NCI-H2107 treated with DMSO at 0.1 percent for 48 hours (cell line): ENCODE data around the gene PDE4A.
"Not testable (repeated sequence)": the region's sequence is repeated elsewhere in the genome, so short reads cannot be mapped to it uniquely, and the experiment has no call there.

Source experiments
- DNase-seq: peaks from one replicate; lab custom pipeline; 2025; ENCODE audit not compliant: unreplicated experiment; lab: John Stamatoyannopoulos, UW

Gene PDE4A

DNA sequence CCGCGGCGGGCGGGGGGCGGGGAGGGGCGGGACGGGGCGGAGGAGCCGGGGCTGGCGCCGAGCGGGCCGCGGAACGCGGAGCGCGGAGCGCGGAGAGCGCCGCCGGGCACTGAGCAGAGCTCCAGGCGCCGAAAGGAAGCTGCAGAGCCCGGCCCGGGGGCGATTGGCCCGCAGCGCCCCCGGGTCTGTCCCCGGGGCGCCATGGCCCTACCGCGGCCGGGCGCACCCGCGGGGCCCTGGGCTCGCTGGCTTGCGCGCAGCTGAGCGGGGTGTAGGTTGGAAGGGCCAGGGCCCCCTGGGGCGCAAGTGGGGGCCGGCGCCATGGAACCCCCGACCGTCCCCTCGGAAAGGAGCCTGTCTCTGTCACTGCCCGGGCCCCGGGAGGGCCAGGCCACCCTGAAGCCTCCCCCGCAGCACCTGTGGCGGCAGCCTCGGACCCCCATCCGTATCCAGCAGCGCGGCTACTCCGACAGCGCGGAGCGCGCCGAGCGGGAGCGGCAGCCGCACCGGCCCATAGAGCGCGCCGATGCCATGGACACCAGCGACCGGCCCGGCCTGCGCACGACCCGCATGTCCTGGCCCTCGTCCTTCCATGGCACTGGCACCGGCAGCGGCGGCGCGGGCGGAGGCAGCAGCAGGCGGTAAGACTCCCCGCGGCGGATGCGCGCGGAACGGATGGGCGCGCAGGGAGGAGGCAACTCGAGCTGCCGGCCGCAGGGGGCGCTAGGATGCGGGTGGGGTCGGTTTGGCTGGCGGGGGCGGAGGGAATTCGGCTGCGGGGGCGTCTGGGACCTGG is at the start of gene PDE4A:
PDE4A (plus strand) TSS at position 95 of the 796 bp plus-strand sequence; CDS start at position 322, 227 bp downstream.
- DNase-seq: no peak

DNA sequence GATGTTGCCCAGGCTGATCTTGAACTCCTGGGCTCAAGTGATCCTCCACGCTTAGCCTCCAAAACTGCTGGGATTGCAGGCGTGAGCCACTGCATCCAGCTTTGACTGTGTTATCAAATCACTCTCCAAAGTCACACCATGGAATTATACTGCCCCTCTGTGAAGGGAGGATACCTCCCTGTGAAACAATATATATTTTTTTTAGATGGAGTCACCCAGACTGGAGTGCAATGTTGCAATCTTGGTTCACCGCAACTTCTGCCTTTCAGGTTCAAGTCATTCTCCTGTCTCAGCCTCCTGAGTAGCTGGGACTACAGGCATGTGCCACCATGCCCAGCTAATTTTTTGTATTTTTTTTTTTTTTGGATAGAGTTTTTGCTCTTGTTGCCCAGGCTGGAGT is 47.6 kb upstream of the PDE4A start:
- DNase-seq: no peak

DNA sequence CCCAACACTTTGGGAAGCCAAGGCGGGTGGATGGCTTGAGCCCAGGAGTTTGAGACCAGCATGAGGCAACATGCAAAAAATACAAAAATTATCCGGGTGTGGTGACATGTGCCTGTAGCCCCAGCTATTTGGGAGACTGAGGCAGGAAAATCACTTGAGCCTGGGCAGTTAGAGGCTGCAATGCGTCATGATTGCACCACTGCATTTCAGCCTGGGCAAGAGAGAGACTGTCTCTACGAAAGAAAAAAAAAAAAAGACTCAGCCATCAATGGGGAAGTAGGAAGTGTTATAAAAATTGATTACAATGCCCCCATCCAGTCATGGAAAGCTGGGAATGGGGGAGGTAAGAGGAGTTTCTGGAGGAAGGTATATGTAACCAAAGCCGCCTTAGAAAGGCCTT is 45.4 kb upstream of the PDE4A start:
- DNase-seq: no peak

DNA sequence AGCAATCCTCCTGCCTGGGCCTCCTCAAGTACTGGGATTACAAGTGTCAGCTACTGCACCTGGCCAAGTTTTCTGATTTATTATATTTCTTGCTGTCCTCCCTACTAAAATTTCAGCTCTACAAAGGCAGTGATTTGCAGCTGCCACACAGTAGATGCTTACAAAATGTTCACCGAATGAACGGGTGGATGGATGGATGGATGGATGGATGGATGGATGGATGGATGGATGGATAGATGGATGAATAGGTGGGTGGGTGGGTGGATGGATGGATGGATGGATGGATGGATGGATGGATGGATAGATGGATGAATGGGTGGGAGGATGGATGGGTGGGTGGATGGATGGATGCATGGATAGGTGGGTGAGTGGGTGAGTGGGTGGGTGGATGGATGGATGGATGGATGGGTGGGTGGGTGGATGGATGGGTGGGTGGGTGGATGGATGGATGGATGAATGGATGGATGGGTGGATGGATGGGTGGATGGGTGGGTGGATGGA is 43.1 kb upstream of the PDE4A start:
- DNase-seq: not testable (repeated sequence)

DNA sequence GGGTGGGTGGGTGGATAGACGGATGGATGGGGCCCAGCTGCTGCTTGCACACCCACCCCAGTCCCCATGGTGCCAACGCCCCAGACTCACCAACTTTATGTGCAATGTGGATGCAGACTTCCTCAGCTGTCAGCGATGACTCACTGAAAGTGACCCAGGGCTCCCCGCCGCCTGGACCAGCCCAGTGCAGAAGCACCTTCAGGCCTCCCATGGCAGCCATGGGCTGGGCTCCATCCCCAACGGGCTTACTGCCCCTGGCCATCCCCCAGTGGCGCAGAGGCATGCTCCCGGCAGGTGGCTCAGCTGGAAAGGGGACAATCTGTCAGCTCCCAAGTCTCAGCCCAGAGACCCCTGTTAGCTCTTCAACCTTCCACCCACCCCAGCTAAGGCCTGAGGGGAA is 42.2 kb upstream of the PDE4A start:
- DNase-seq: no peak

DNA sequence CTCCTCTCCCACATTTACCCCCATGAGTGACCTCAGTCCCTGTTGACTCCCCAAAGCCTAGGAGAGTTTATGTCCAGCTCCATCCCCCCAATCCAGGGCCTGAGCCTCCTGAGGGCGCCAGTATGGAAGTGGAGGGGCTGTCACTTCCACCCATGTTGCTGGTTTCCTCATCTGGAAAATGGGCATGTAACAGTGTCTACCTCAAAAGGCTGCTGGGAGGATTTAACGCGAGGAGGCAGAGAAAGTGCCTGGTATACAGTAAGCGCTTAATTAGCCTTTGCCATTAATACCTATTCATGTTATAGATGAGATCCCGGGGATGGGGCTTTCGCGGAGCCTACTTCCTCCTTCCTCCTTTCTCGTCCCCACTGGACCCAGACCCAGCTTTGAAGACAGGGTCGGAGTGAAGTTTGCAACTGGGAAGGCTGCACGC is 40.4 kb upstream of the PDE4A start:
- no peak for DNase-seq

DNA sequence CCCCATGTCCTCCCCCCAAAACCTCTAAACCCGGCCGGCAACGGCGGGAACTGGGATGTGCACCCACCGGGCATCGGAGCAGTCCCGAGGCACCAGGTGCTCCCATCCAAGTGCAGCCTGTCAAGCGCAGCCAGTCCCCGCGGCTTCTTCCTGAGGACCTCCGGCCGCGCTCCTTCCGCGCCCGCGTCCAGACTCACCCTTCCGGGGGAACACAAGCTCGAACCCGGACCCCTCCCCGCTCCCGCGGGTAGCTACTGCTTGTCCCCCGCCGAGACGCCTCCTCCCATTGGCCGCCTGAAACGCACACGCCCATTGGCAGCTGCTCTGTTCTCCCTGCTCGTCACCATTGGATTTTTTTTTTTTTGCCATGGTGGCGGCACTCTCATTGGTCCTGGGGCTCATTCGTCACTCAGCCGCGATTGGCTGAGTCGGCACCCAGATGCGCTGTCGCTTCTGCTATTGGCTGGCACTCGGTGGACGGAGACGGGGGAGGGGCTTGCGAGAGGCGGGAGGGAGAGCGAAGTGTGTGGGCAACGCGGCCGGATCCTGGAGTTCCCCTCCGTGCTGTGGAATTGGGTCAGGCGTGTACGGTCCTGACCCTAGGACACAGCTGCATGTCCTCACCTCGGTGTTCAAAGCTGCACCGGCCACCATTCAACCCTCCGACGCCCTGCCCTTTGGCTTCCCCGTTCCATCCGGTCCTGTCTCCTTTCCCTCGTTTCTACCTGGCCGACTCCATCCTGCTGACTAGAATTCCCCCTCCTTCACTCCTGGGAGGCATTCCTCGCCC is 39.8 kb upstream of the PDE4A start, which contains the start of gene TYK2:
TYK2 (minus strand) TSS at position 260 of the 790 bp plus-strand sequence. CDS start 2,166 bp downstream, outside the sequence.
- peak; percentile 96 for DNase-seq

DNA sequence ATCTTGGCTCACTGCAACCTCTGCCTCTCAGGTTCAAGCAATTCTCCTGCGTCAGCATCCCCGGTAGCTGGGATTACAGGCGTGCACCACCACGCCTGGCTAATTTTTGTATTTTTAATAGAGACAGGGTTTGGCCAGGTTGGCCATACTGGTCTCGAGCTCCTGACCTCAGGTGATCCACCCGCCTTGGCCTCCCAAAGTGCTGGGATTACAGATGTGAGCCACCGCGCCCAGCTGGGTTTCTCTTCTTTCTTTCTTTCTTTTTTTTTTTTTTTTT is 37.2 kb upstream of the PDE4A start:
- DNase-seq: not testable (repeated sequence)

DNA sequence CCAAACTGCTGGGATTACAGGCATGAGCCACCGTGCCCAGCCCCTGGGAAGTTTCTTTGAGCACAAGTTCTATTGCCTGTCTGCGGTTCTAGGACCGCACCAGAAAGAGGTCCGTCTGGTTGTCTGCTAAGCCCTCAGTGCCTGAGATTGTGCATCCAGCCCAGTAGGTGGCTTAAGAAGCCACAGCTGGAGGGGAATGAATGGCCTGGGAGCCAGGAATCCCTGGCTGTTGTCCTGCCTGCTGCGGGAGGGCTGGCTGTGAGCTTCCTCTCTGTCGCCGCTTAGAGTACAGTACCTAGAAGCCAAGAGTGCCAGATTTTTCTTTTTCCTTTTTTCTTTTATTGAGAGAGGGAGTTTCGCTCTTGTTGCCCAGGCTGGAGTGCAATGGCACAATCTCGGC is 35.8 kb upstream of the PDE4A start:
- DNase-seq: no peak

DNA sequence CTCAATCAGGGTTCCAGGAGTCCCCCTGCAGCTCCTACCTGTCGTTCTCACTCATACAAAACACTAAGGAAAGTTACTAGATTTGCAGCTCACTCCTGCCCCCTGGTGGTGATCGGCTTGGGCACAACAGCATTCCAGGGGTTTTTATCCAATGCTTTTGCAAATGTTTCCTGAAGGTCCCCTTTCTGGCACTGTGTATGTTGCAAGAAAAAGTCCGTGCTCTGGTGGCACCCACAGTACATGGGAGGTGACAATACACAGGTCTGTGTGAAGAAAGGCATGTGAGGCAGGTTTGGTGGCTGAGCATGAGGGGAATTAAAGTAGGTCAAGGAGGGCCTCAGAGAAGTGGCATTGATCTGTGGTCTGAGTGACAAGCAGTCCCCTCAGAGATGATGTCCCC is 31.4 kb upstream of the PDE4A start:
- peak; percentile 78 for DNase-seq

DNA sequence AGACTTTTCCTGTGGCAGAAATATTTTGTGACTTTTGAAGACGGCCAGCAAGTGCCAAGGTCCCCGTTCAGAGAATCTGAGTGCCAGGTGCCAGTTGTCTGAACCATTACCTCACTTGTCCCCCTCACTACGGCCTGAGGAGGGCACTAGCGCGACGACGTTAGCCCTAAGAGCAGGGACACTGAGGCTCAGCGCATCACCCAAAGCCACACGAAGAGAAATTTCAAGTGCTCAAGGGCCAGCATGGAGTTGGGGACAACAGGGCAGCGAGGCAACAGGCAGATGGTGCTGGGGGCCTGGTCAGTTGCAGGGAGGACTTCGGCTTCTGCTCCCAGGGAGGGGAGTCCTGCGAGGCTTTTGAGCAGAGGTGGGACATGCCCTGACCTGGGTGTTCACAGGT is 30.5 kb upstream of the PDE4A start:
- DNase-seq: no peak

DNA sequence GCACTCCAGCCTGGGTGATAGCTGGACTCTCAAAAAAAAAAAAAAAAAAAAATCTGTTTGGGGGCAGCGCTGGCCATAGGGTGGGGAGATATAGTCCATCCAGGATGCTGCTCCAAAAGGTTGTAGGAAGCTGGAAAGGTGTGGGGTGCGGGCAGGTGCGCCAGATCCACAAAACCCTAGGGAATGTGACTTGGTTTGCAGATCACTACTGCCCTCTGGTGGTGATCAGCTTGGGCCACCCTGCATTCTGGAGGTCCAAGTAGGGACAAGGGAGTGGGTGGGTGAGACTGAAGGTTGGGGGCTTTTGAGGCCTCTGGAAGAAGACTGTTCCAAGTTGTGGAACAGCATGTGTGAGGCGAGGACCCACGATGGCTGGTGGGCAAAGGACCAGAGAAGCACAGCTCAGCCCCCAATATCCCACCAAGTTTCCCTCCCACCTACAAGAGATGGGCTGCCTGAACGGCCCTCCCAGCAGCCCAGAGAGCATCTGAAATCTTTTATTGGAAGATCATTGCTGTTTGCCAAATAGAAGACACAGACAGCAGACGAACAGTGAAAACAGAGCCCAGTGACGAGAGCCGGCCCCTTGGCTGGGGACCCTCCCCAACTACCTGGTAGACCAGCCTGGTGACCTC is 29.6 kb upstream of the PDE4A start:
- peak; percentile 64 for DNase-seq

DNA sequence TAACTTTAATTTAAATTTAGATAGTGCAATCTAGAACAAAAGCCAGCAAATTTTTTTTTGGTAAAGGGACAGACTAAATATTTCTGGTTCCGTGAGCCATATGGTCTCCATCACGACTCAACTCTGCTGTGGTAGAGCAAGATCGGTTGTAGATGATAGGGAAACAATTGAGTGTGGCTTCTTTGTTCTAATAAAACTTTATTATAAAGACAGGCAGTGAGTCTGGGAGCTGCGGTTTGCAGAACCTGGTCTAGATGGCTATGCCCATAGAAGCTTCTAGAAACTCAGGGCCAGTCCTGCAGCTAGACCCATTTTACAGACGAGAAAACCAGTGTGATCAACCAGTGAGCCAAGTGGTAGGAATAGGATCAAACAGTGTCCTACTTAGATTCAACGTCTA is 28.2 kb upstream of the PDE4A start:
- DNase-seq: no peak

DNA sequence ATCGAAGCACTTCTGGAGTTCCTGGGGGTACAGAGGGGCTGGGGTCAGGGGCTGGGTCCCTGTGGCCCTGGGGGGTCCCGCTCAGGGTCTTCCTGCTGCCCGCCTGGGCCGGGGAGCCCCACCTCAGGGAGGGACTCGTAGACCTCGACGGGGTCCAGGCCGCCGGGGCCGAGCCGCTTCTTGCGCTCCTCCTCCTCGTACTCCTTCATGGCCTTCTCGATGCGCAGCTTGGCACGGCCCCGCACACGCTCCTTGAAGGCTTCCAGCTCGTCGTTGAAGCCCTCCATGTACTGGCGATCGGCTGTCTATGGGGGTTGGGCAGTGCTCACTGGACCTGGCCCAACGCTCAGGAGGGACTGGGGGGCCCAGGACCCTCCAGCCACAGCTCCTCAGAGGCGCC is 27.2 kb upstream of the PDE4A start:
- no peak for DNase-seq

DNA sequence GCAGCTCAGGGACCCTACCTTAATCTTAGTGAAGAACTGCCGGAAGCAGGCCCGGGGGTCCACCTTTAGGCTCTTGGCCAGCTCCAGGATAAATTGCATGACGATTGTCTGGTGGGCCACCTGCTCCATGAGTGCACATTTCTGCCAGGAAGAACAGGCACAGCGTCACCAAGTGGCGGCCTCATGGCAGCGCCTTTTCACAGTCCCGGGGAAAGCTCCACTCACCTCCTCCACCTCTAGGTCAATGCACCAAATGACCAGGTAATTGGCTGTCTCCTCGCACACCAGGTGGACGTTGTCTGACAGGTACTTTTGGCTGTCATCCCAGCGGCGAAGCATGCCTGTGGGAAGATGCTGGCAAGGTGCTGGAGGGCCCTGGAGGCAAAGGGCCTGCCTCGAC is 25.3 kb upstream of the PDE4A start:
- no peak for DNase-seq

DNA sequence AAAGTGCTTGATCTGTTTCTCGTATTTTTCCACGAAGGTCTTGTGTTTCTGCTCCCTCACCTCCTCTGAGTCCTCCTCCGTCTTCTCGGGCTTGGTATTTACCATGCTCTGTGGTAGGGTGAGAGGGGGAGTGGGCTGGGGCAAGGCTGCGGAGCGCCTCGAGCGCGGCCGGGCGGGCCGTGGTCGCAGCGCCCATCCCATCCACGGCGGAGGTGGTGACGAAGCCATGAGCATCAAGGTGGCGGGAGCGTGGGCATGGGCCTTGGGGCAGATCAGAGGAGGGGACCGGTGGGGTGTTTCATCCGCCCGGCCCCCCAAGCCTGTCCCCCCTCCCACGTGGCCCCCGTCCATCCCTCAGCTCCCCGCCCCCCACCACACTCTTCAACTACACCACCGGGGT is 24.9 kb upstream of the PDE4A start:
- no peak for DNase-seq

DNA sequence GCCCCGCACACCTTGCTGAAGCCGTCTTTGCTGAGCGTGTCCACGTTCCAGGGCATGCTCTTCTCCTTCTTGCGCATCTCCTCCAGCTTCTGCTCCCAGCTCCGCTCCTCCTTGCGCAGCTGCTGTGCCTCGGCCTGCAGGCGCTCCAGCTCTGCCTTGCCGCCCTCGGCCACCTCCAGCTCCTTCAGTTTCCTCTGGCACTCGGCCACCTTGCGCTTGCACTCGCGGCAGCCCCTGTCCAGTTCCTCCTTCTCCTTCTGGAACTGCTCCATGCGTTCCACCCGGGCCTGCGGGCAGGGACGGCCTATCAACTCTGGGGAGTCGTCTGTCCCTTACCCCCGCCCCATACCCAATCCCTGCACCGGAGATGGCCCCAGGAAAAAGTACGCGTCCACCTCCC is 24.4 kb upstream of the PDE4A start:
- DNase-seq: no peak

DNA sequence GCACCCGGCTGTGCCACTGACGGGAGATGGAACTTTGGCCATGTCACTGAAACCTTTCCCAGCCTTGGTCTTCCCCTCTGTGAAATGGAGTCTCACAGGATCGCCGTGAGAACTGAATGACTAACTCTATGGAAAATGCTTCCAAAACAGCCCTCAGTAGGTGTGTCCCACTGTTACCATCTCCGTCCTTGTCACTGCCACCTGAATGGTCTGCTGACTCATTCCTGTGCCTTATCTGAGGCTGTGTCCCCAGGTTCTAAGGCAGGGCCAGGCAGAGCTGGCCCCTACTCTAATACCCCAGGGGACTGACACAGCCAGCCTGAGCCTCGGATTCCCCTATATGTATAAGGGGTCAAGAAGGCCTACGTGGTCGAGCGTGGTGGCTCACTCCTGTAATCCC is 21.5 kb upstream of the PDE4A start:
- no peak for DNase-seq

DNA sequence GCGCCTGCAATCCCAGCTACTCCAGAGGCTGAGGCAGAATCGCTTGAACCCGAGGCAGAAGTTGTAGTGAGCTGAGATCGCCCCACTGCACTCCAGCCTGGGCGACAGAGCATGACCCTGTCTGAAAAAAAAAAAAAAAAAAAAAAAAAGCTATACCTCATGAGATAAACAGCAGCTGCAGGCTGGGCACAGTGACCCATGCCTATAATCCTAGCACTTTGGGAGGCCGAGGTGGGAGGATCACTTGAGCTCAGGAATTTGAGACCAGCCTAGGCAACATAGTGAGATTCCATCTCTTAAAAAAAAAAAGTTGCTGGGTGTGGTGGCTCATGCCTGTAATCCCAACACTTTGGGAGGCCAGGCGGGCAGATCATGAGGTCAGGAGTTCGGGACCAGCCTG is 21.0 kb upstream of the PDE4A start:
- not testable (repeated sequence) for DNase-seq

DNA sequence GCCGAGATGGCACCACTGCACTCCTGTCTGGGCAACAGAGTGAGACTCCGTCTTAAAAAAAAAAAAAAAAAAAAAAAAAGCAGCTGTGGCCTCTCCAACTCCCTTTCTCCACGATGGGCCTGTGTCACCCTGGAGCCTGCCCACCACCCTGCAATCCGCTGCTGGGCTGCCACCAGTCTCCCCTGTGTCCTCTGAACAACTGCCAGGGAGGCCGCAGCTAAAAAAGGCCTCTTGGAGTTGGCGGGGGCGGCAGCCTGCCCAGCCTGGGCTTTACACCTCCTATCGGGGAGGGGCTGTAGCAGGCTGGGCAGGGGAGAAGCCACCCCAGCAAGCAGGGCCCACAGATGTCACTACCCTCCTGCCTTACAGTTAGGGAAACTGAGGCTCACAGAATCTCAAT is 20.5 kb upstream of the PDE4A start:
- no peak for DNase-seq

DNA sequence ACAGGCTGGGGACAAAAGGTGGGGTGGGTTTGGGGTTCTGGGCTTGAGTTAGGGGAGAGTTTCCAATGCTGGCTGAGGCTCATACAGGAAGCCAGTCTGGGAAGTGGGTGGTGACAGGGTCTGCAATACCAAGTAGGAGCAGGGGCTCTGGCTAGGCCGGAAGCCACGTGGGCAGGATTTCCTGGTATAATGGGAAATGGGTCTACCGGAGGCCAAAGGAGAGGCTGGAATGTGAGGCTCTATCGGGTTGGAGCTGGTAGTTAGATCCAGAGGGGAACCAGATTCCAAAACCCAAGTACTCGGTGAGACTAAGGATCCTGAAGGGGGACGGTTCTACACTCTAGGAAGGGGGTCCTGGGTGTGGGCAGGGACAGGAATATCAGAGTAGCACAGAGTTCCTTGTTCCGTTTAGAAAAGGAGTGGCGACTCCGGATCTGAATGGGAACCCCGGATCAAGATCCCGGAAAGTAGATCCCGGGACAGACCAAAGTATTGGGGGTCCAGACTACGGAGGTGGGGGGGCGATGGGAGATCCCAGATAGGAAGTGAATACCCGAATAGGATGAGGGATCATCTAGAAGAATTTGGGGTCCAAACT is 17.8 kb upstream of the PDE4A start:
- no peak for DNase-seq
